CD4-positive, alpha-beta T cell treated with Interleukin-6 at 100 ng/mL for 8 hours (primary cell): Measurements from ENCODE around the gene CHMP6.

Source experiments
- DNase-seq: peaks from one replicate; pipeline ENCODE4 v3.0.0-alpha.2; 2020; ENCODE audit warnings: mixed read lengths, low spot score

The CHMP6 gene

DNA sequence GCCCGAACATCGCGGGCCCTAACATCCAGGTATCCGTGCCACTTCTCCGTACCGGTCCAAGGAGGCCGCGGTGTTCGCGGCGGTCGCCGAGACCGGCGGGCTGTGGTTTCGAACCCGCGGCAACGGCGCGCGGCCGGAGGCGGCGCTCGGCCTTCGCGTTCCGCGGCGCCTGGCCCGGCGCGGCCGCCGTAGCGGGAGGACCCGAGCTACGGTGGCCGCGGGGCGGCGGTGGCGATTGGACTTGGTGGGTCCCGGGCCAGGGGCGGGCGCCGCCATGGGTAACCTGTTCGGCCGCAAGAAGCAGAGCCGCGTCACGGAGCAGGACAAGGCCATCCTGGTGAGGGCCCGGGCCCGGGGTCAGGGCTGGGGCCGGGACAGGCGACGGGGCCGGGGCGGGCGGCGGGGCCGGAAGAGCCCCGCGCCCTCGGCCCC is at the start of gene CHMP6:
TSS of gene CHMP6 (plus strand) at position 197 of the 432 bp plus-strand sequence. CDS start at position 275, 78 bp downstream.
- peak; percentile 52 for DNase-seq

DNA sequence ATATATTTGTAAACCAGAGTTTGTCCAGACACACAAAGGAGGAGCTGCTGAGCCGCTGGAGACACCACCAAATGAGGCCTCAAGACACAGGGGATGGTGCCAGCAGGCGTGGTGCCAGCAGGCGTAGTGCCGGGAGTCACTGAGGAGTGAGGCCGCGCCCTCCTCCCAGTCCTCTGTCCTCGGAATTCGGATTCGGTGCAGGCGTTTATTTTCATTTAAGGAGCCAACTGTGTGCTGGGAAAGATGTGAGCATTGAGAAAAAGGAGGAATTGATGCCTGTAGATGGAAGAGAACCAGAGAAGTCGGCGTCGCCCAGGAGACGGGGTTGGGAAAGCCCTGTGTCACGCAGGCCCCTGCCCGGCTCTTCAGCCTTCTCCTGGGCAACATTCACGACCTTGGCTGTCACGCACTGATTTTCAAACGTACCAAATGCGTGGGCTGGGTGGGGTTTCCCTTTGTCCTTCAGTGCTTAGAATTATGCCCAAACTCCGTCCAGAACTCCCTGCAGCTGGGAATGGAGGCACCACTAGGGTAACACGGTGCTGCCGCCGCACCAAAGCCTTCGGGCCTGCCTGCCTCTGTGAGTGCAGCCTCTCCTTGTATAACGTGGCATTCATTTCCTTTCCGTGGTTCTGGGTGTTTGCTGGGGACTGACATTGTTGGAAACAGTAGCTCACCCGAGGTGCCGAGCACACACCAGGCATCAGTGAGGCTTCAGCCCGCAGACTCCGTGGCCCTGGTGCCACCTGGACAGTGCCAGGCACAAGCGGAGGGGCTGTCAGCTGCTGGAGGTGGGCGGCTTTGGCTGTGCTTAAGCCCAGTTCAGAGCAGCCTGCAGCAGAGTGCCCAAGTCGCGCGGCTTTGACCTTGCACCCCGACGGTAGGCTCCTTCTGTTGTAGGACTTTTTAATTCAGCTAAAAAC is 49.0 kb upstream of the CHMP6 start:
- DNase-seq, result no peak

DNA sequence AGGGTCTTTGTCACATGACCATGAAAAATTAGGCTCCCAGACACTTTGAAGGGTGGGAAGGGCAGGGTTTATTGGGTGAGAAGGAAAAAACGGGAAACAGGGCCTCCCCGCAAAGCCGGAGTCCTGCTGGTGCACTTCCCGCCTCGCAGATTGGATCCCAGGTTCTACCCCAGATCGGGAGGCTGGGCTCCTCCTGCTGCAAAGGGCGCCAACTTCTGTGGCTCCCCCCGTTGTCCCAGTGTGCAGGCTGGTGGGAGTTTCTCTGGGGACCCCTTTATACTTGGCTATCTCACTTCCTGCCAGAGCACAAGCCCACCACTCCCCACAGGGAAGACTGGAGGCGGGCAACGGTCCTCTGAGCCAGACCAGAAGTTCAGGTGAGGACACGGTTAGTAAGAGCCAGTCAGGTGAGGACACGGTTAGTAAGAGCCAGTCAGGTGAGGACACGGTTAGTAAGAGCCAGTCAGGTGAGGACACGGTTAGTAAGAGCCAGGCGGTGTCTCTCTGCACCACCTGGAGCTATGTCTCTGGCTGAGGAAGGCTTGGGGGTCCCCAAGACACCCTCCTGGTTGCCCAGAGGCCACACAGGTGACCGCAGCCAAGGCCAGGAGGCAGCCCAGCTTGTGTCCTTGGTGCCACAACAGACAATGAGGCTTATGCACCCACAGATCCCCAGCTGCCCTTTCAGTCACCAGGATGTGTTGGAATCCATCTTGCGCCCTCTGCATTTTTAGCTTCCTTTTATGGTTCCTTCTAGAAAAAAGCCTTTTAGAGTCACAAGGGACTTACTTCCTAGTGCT is 48.1 kb upstream of the CHMP6 start:
- DNase-seq, result no peak

DNA sequence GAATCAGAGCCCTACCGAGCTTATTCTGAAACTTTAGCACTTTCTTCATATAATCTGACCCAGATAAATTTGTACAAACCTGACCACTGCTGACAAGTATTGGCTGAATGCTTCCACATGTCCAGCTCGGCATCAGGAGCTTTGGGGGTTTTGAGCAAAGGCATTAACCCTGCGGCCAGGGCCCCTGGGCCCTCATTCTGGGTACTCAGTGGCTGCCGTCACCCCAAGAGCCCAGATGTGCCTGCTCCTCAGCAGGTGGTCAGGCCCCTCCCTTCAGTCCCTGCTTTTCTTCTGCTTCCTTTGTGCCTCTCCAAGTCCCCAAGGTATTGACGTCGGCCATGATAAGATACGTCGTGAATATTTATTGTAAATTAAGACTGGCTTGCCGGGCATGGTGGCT is 47.3 kb upstream of the CHMP6 start:
- no peak for DNase-seq

DNA sequence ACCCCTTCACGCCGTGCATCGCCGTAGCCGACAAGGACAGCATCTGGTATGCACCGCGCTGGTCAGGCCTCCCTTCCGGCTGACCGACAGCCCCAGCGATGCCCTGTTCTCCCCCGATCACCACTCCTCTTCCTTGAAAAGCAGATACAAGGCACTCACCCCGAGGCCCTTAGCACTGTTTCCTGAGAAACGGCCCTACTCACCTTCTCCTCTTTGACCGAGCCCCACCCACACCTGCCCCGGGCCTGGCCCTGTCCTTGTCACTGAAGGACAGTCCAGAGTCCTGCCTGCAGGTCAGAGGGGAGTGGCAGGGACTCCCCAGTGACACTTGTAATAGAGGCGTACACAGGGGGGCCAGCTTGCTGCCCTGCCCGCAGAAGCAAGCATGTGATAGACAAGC is 45.9 kb upstream of the CHMP6 start:
- DNase-seq, result no peak

GRCh38 chr17:80946449-80946848 is 45.2 kb upstream of the CHMP6 start:
- DNase-seq, result no peak

DNA sequence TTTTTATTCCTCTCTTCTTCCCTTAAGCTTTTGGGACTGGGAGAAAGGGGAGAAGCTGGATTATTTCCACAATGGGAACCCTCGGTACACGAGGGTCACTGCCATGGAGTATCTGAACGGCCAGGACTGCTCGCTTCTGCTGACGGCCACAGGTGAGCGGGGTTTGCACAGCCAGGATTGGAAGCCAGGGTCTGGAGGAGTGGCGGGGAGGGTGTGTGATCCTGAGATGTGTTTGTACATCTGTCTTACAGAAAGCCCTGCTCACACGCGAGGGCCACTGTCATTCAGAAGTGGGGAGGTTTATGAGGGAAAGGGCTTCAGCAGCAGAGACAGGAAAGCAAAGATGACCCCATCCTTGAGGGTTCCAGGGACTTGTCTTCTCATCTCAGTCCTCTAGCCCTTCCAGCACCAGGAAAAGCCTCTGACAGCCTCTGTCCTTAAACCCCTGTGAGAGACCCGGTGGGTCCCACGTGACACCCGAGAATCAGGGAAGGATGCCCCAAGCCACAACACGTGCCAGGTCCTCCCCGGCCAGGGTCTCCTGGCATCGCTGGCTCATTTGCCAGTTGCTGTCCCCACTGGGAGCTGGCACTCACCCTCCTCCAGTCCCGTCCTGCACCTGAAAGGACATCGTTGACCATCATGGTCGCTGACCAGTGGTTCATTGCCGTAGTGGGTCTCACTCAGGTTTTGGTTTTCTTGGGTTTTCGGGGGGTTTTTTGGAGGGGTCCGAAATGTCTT is 44.3 kb upstream of the CHMP6 start:
- DNase-seq, result no peak

GRCh38 chr17:80948019-80948975 is 43.3 kb upstream of the CHMP6 start:
- DNase-seq, result no peak

DNA sequence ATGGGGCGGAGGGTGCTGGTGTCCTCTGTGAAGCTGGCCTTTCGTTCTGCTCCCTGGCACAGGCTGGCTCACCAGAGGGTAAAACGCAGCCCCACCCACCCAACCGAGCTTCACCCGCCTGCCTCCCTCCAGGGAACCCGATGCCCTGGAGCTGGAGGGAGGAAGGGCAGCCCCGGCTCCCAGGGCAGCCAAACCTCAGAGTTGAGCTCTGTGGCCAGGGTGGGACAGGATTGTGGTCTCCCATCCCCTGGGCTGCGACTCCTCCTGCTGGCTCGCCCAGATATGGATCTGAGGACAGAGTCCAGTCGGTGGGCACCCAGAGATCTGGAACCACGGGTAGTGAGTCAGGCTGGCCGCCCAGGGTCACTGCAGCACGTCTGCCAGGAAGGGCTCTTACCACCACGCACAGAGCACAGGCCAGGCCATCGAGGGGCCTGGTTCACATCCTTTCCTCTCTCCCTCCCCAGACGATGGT is 42.6 kb upstream of the CHMP6 start:
- no peak for DNase-seq

GRCh38 chr17:80949451-80950421 is 41.9 kb upstream of the CHMP6 start:
- DNase-seq, result no peak

GRCh38 chr17:80950466-80951120 is 41.0 kb upstream of the CHMP6 start:
- DNase-seq, result no peak

- no peak for DNase-seq
These were observed 40.2 kb upstream of the CHMP6 start for GRCh38 chr17:80951121-80952090.

DNA sequence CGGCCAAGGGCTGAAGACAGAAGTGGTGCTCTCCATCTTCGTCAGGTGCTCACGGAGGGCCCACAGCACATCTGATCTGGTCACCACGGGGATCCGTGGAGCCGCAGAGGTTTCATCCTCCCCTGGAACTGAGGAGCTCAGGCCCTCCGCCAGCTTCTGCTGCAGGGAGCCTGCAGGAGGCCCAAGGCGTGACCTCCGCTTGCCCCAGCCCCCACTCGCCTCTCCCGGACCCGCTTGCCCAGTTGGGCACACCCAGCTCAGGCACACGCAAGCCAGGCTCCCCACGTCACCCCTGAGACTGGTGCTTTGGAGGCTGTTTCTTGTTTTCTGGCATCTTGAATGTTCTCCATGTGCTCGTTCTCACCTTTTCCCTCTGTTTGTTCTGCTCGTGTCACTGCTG is 39.4 kb upstream of the CHMP6 start:
- DNase-seq, result no peak

- no peak for DNase-seq
These were observed 37.9 kb upstream of the CHMP6 start for GRCh38 chr17:80953471-80954315.

- DNase-seq, result no peak
These were observed 36.6 kb upstream of the CHMP6 start for GRCh38 chr17:80955078-80955477.

DNA sequence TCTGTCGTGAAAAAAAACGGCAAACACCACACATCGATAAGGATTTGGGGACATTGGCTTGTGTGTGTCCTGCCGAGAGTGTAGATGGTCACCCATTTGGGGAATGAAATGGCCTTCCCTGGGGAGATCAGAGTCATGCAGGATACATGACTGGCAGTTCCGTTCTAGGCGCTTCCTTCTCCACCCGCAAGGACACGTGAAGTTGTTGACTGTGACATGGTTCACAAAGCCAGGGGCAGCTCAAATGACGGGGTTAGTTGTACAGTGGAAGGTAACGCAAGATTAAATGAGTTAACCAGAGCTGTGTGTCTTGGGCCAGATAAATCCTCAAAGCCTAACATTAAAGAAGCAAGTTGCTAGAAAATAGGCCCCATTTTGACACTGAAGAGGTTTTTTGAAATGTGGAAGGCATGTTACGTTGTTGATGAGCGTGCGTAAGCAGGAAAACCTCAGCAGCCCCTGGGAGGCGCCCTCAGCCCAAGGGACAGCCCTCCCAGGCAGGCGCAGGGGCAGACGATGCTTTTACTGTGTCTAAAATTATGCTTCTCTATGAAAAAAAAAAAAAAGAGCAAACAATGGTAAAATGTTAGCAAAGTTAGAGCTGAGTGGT is 35.9 kb upstream of the CHMP6 start:
- no peak for DNase-seq
